Activated T-cell treated with anti-CD3 and anti-CD28 coated beads, Interleukin-2, amount 50 U/mL, for 24 hours (primary cell): Measurements from ENCODE around the gene PDE6A.
"Not testable (repeated sequence)": the region's sequence is repeated elsewhere in the genome, so short reads cannot be mapped to it uniquely, and the experiment has no call there.

Experiments used
- DNase-seq: peaks from one replicate; pipeline ENCODE4 v3.0.0-alpha.2; 2020
- H3K27ac Mint-ChIP-seq: 2 replicates; pipeline ENCODE4 v1.8.0; 2020; ENCODE audit warnings: mild to moderate bottlenecking, mixed read lengths
- H3K27me3 Mint-ChIP-seq: 2 replicates; pipeline ENCODE4 v1.8.0; 2020; ENCODE audit warnings: mixed read lengths
- H3K36me3 Mint-ChIP-seq: 2 replicates; pipeline ENCODE4 v1.8.0; 2020; ENCODE audit warnings: low read depth, mixed read lengths
- H3K4me1 Mint-ChIP-seq: 2 replicates; pipeline ENCODE4 v1.8.0; 2020; ENCODE audit warnings: low read depth, mixed read lengths
- H3K4me3 Mint-ChIP-seq: 2 replicates; pipeline ENCODE4 v1.8.0; 2020; ENCODE audit warnings: mild to moderate bottlenecking, moderate library complexity, mixed read lengths
- H3K9me3 Mint-ChIP-seq: 2 replicates; pipeline ENCODE4 v1.8.0; 2020; ENCODE audit warnings: mixed read lengths

The PDE6A gene

DNA sequence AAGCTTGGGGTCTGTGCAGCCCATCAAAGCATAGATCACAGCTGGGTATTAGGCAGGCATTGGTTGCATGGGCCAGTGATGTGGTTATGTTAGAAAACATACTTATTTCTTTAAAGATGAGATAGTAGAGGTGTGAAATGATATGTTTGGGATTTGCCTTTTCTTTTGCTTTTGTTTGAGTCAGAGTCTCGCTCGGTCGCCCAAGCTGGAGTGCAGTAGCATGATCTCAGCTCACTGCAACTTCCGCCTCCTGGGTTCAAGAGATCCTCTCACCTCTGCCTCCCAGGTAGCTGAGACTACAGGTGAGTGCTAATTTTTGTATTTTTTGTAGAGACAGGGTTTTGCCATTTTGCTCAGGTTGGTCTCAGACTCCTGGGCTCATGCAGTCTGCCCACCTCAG, 84.8 kb downstream of the PDE6A start:
- no peak for DNase-seq
- no peak overlapping the region for H3K4me3 Mint-ChIP-seq
- no peaks in the 10 kb centered on the region for H3K27me3 Mint-ChIP-seq
- H3K9me3 Mint-ChIP-seq, result no peaks in the 10 kb centered on the region
- peaks cover 9% of the 10 kb centered on the region for H3K4me1 Mint-ChIP-seq
- peak overlapping the region; percentile 67 for H3K27ac Mint-ChIP-seq
- H3K36me3 Mint-ChIP-seq, result peaks cover 2% of the 10 kb centered on the region

DNA sequence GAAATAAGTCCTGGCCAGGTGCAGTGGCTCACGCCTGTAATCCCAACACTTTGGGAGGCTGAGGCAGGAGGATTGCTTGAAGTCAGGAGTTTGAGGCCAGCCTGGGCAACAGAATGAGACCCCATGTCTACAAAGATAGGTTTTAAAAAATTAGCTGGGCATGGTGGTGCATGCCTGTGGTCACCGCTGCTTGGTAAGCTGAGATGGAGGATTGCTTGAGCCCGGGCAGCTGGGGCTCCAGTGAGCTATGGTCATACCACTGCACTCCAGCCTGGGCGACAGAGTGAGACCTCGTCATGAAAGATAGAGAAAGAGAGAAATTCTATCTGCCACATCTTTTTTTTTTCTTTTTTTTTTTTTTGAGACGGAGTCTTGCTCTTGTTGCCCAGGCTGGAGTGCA, 86.1 kb downstream of the PDE6A start:
- H3K27me3 Mint-ChIP-seq, H3K9me3 Mint-ChIP-seq, H3K4me3 Mint-ChIP-seq, H3K4me1 Mint-ChIP-seq, H3K36me3 Mint-ChIP-seq, H3K27ac Mint-ChIP-seq, DNase-seq: not testable (repeated sequence)

DNA sequence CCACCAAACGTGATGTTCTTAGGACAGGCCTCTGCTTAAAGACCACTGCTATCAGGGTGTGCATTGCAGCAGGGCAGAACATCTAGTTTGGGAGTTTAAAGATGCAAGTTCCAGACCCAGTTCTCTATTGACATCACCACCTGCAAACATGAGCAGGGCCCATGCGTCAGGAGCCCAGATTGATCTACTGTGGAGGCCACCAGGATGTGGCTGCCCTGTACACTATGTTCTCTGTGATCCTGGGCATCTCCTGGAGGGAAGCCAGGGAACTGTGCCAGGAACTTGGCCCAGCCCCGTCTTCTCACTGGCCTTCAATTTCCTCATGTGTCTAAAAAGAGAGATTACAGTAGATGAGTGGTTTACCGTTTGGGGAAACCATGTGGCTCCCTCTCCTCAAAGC, 87.1 kb downstream of the PDE6A start:
- Mint-ChIP-seq H3K27me3 (no peaks in the 10 kb centered on the region), H3K36me3 (peaks cover 2% of the 10 kb centered on the region), H3K27ac (no peak overlapping the region), H3K9me3 (no peaks in the 10 kb centered on the region), H3K4me1 (peaks cover 9% of the 10 kb centered on the region), H3K4me3 (no peak overlapping the region)
- no peak for DNase-seq

DNA sequence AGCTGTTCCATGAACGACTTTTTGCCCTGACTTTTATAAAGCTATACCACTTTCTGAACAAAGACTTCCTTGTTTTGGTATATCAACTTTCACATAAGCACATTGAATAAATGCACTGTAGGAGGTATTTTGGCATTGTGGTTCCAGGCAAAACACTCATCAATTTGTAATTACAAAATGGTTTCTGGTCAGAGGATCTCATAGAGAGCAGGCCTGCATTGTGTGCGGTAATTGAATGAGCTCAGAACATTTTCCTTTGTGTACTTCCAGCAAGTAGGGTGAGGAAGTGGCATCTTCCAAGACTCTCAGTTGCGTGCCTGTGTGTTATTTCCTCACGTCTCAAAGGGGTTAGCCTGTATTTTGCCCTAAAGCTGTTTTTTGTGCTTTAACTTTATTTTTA, 89.2 kb downstream of the PDE6A start:
- Mint-ChIP-seq H3K36me3 (peaks cover 2% of the 10 kb centered on the region), H3K4me3 (no peak overlapping the region), H3K27ac (no peak overlapping the region), H3K4me1 (no peaks in the 10 kb centered on the region), H3K9me3 (no peaks in the 10 kb centered on the region), H3K27me3 (no peaks in the 10 kb centered on the region)
- no peak for DNase-seq

DNA sequence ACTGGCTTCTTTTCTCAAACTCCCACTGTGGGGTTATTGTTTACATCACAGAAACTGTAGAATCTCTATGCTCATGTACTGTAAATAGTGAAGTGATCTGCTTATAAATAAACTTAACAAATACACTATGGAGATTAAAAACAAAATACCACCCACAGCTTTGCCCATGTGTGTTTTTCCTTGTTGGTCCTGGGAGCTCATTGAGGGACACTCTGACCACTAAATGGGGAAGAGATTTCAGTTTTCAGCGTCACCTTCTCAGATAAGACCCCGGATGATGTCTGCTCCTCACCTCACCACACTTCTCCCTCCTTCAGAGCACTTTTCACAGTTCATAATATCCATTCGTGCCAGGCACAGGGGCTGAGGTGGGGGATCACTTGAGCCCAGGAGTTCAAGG, 89.7 kb downstream of the PDE6A start:
- Mint-ChIP-seq H3K27ac (no peak overlapping the region), H3K4me3 (no peak overlapping the region), H3K9me3 (no peaks in the 10 kb centered on the region), H3K4me1 (no peaks in the 10 kb centered on the region), H3K36me3 (peaks cover 3% of the 10 kb centered on the region), H3K27me3 (no peaks in the 10 kb centered on the region)
- DNase-seq, result no peak

DNA sequence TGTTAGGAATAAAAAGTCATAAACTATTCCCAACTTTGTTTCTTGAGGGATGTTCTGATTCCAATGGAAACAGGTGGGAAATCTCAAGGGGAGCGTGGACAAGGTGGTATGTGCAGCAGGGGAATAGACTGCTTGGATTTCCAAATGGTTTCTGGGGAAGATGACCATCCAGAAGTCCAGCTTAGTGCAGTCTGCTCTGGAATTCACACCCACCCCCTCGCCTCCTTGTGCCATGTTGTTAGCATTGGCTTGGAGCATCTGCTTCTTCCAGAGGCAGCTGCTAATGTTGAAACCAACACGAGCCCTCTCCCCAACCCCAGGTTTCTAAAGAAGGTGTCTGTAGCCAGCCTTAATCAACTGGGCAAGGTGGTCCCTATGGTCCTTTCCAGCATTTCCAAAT, 90.9 kb downstream of the PDE6A start:
- no peak overlapping the region for H3K4me3 Mint-ChIP-seq

DNA sequence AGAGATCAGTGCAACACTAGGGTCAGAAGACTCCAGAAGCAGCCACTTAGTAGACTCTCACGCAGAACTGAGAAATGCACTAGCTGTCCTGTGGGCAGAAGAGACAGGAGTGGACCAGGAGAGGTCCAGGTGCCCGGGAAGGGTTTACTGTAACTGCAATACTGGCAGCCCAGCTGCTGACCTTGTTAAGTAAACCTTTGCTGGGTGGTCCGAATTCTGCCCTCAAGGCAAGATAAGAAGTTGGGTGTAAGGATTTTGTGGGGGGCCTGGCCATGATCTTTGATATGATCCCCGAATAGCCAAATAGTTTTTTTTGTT, 91.3 kb downstream of the PDE6A start:
- H3K27ac Mint-ChIP-seq, result no peak overlapping the region
- no peak for DNase-seq
- no peaks in the 10 kb centered on the region for H3K27me3 Mint-ChIP-seq
- H3K4me3 Mint-ChIP-seq, result no peak overlapping the region
- H3K9me3 Mint-ChIP-seq, result no peaks in the 10 kb centered on the region
- no peaks in the 10 kb centered on the region for H3K4me1 Mint-ChIP-seq
- H3K36me3 Mint-ChIP-seq, result peaks cover 18% of the 10 kb centered on the region

More for the DNA sequence above, 90.9 kb downstream of the PDE6A start:
- no peak for DNase-seq
- Mint-ChIP-seq H3K36me3 (peaks cover 14% of the 10 kb centered on the region), H3K27me3 (no peaks in the 10 kb centered on the region), H3K27ac (no peak overlapping the region), H3K4me1 (no peaks in the 10 kb centered on the region), H3K9me3 (no peaks in the 10 kb centered on the region)

DNA sequence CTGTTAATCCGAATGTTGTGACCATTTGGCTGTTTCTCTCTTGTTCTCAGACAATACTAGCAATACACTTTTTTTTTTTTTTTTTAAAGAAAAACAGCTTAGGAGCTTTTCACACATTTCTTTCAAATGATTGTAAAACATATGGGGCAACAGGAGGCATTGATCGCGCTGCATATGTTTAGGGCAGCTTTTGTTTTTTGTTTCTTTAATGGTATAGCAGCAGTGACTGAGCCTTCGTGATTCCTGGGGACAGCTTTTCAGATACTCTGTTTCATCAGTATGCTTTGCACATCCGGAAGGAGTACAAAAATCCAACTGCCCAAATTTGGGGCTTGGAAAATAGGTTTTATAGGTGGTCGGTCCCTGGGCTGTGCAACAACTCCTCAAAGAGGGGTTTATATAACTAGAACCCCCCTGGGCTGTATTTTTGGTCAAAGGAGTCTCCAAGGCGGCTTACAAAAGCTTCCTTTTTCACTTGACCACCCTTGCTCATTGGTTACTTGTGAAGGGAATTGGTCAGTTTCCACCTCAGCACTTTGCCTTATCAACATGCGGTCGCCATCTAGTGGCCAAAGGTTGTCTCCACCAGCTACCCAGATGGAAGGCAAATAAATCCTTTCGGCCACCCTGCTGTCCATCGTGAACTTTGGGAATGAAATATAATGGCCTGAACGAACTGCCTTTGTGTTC, 91.8 kb downstream of the PDE6A start:
- Mint-ChIP-seq H3K4me1 (no peaks in the 10 kb centered on the region), H3K9me3 (no peaks in the 10 kb centered on the region), H3K27me3 (no peaks in the 10 kb centered on the region), H3K4me3 (no peak overlapping the region), H3K27ac (no peak overlapping the region), H3K36me3 (peaks cover 23% of the 10 kb centered on the region)
- peak; percentile 46 for DNase-seq

DNA sequence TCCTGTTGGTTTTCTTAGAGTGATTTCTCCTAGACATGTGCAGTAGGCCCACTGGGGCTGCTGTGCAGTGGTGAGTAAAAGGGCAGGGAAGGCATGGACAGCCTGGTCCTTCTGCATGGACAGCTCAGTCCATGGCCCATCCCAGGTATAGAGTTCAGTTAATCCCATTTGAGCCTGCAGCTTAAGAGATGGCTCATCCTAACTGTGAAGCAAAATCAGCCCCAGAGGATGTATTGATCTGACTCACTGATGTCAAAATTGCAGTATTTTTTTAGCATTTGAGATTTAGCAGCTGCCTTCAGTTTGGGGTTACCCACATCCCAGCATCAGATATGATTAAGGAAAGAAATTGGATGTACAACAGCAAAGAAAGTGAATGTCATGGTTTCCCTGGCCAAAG, 93.4 kb downstream of the PDE6A start:
- no peaks in the 10 kb centered on the region for H3K4me1 Mint-ChIP-seq
- no peak for DNase-seq
- no peak overlapping the region for H3K4me3 Mint-ChIP-seq
- H3K36me3 Mint-ChIP-seq, result peaks cover 39% of the 10 kb centered on the region
- H3K9me3 Mint-ChIP-seq, result no peaks in the 10 kb centered on the region
- no peaks in the 10 kb centered on the region for H3K27me3 Mint-ChIP-seq
- no peak overlapping the region for H3K27ac Mint-ChIP-seq

DNA sequence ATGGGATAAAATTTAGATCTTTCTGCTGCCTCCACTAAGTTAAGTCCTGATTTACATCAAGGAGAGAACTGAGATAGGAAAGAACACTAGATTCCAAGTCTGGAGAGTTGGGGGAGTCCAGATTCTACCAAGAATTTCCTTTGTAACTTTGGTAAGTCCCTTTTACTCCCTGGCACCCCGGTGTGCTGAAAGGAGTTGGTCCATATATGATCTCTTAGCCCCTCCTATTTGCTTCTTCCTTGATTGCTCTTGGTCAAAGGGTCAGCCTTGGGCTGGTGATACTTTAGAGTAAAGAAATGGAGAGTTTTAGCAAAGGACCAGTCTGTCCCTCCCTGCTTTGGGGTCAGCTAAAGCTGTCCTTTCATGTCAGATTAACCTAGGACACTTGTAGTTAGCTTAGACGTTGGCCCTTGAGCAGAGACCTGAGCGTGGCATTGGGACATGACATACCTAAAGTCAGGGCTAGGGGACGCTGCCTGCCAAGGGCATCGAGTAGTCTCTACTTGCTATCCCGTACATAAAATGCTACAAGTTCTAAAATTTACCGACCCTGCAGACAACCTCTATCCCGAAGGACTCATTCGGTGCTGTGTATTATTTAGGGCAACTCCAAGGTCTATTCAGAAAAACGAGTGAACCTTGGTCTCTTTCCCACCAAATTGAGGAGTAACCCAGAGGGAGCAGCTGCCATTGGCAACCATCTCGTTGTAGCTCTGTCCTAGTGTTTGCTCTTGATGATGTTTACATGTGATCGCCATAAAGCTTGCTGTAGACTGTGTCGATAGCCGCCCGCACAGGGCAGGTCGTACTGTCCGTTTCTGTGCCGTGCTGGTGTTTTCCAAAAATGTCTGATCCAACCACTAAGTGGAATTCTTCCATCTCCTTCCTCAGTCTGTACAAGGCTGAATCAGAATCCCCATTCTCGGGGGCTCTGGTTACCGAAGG, 94.4 kb downstream of the PDE6A start:
- Mint-ChIP-seq H3K27ac (no peak overlapping the region), H3K27me3 (no peaks in the 10 kb centered on the region), H3K9me3 (no peaks in the 10 kb centered on the region), H3K36me3 (peaks cover 49% of the 10 kb centered on the region), H3K4me3 (no peak overlapping the region), H3K4me1 (no peaks in the 10 kb centered on the region)
- no peak for DNase-seq

DNA sequence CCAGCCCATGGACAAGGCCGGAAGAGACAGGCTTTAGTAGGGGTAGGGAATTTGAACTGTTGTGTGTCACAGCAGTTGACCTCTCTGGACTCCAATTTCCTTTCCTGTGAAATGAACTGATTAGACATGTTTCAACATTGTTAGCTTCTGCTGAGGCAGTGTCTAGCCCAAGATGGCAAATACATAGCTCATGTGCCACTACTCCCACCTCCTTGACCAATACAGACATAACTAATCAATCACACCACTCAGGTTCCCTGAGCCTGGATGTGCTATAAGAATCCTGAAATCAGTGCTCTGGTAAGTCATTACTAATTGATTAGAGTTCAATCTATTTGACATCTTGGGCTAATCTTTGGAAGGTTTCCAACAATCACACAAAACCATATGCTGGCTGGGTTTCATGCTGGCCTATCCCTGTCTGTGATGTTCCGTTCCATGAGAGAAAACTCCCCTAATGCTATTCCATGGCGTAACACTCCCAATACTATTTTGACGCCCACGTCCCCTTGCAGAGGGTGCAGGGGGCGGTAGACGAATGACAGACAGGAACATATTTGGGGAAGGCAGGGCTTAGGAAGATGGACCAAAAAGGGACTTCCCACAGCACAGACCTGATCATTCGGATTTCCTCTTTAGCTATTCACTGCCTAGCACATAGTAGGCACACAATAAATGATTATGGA, 95.2 kb downstream of the PDE6A start:
- Mint-ChIP-seq H3K4me3 (no peak overlapping the region), H3K4me1 (no peaks in the 10 kb centered on the region), H3K36me3 (peaks cover 55% of the 10 kb centered on the region), H3K9me3 (no peaks in the 10 kb centered on the region), H3K27me3 (no peaks in the 10 kb centered on the region), H3K27ac (no peak overlapping the region)
- DNase-seq, result no peak

DNA sequence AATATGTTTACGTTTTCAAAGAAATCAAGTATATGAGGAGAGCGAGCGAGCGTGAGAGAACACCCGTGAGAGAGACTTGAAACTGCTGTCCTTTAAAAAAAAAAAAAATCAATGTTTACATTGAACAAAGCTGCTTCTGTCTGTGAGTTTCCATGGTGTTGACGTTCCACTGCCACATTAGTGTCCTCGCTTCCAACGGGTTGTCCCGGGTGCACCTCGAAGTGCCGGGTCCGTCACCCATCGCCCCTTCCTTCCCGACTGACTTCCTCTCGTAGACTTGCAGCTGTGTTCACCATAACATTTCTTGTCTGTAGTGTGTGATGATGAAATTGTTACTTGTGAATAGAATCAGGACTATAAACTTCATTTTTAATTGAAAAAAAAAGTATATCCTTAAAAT, 97.0 kb downstream of the PDE6A start:
- Mint-ChIP-seq H3K4me3 (no peak overlapping the region), H3K36me3 (peaks cover 73% of the 10 kb centered on the region), H3K27me3 (no peaks in the 10 kb centered on the region), H3K27ac (no peak overlapping the region), H3K9me3 (no peaks in the 10 kb centered on the region), H3K4me1 (no peaks in the 10 kb centered on the region)
- DNase-seq, result no peak

DNA sequence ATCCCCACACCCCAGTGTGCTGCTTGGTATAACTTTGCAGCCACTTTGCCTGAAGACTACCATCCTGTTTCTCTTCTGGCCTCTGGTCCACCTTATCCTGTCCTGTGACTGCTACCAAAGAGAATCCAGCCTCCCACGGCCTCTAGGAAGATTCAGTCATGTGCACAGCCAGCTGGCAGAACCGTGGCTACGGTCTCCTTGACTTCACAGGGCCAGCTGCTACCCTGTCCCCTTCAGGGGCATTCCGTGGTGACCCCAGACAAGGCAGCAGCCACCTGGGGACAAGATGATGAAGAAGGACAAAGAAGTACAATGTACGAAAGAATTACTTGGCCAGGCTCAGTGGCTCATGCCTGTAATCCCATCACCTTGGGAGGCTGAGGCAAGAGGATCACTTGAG, 98.6 kb downstream of the PDE6A start:
- Mint-ChIP-seq H3K27ac (peak overlapping the region; percentile 56), H3K9me3 (no peaks in the 10 kb centered on the region), H3K36me3 (peaks cover 87% of the 10 kb centered on the region), H3K27me3 (no peaks in the 10 kb centered on the region), H3K4me1 (no peaks in the 10 kb centered on the region), H3K4me3 (no peak overlapping the region)
- DNase-seq, result no peak

DNA sequence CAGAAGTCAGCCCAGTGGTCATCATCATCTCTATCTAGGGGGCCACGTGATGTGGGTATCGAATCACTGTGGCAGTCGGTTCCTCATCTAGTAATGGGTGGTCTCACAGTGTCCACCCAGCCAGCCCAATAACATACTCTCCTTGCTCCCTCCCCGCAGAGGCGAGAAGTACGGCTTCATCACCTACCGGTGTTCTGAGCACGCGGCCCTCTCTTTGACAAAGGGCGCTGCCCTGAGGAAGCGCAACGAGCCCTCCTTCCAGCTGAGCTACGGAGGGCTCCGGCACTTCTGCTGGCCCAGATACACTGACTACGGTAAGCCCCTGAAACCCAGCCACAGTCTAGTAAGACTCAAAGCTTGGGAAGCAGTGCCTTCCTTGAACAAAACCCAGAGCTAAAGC, 99.0 kb downstream of the PDE6A start:
- H3K4me3 Mint-ChIP-seq, result no peak overlapping the region
- no peak overlapping the region for H3K27ac Mint-ChIP-seq
- H3K36me3 Mint-ChIP-seq, result peaks cover 91% of the 10 kb centered on the region
- H3K27me3 Mint-ChIP-seq, result no peaks in the 10 kb centered on the region
- no peaks in the 10 kb centered on the region for H3K4me1 Mint-ChIP-seq
- DNase-seq, result no peak
- no peaks in the 10 kb centered on the region for H3K9me3 Mint-ChIP-seq
